ENCODE results near the gene CCDC3.

Gene CCDC3

GRCh38 chr10:12980102-12980661 lies 21.3 kb downstream of the CCDC3 start:
- DNase-seq, result no peak
- ATAC-seq, result no peak
- H3K9me3 Mint-ChIP-seq, result peaks cover 7 to 8% of the 10 kb centered on the region in 2 donors
- H3K27ac Mint-ChIP-seq, result peak overlapping the region in 1 of 2 donors; percentile 42
- no peak overlapping the region for H3K4me3 Mint-ChIP-seq
- peaks cover 37% of the 10 kb centered on the region for H3K27me3 Mint-ChIP-seq
- peaks cover 8% of the 10 kb centered on the region for H3K4me1 Mint-ChIP-seq

DNA sequence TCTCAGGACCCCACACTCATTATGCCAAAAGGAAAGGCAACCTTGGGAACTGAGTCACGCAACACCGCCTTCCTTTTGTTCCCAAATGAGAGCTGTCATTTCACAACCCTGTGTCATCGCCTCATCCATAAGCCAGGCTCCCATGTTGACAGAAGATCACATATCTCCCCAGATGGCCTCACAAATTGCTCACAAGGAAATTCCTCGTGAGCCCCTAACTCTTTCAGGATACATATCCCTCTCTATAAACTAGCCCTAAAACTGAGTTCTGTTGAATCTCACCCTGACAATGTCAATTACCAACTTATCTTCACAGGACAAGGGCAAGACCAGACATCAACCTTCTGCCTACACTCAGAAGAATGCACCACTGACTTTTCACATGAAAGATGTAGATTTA lies 22.6 kb downstream of the CCDC3 start:
- no peaks in the 10 kb centered on the region for H3K9me3 Mint-ChIP-seq
- no peak overlapping the region for H3K4me3 Mint-ChIP-seq
- H3K27me3 Mint-ChIP-seq, result peaks cover 37% of the 10 kb centered on the region
- ATAC-seq (no peak), DNase-seq (no peak)
- peaks cover 7% of the 10 kb centered on the region for H3K4me1 Mint-ChIP-seq
- H3K27ac Mint-ChIP-seq, result no peak overlapping the region

GRCh38 chr10:12975906-12976305 lies 25.6 kb downstream of the CCDC3 start:
- Mint-ChIP-seq H3K9me3 (no peaks in the 10 kb centered on the region), H3K4me1 (no peaks in the 10 kb centered on the region), H3K4me3 (no peak overlapping the region), H3K27ac (no peak overlapping the region), H3K27me3 (peaks cover 37% of the 10 kb centered on the region)
- ATAC-seq (no peak), DNase-seq (no peak)

GRCh38 chr10:12975266-12975665 lies 26.2 kb downstream of the CCDC3 start:
- DNase-seq (no peak), ATAC-seq (no peak)
- Mint-ChIP-seq H3K9me3 (no peaks in the 10 kb centered on the region), H3K27ac (no peak overlapping the region), H3K4me3 (no peak overlapping the region), H3K4me1 (no peaks in the 10 kb centered on the region), H3K27me3 (peaks cover 34% of the 10 kb centered on the region)

DNA sequence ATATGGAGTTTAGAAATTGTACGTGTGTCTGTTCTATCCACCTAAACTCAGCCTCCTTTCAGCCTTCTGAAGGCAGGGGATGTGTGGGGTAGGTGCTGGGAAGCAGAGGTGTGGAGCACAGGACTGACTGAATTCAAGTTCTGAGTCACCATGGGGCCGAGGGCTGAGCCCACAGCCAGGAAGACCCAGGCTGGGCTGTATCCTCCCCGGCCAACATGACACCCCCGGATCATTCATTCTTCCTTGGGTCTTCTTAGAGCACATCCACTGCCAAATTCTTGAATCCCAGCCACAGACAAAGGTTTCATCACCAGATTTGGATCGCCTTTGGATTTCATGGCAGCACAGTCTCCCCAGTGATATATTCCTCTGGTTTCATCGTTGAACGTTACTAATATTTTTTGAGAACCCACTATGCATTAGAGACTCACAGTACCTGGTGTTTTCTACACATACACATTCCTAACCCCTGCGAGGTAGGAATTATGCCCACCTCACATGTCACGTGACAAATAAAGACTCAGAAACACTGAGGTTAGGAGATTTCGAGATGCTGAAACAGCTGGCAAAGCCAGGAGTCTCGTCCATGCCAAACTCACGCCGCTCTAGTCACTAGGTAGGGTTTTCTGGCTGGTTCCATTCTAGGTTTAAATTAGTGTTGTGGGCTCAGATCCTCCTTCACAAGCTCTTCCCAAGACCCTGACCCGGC lies 26.9 kb downstream of the CCDC3 start:
- Mint-ChIP-seq H3K4me1 (peaks cover 6% of the 10 kb centered on the region), H3K9me3 (no peaks in the 10 kb centered on the region), H3K27me3 (peaks cover 35% of the 10 kb centered on the region), H3K4me3 (no peak overlapping the region), H3K27ac (no peak overlapping the region)
- ATAC-seq (no peak), DNase-seq (no peak)

DNA sequence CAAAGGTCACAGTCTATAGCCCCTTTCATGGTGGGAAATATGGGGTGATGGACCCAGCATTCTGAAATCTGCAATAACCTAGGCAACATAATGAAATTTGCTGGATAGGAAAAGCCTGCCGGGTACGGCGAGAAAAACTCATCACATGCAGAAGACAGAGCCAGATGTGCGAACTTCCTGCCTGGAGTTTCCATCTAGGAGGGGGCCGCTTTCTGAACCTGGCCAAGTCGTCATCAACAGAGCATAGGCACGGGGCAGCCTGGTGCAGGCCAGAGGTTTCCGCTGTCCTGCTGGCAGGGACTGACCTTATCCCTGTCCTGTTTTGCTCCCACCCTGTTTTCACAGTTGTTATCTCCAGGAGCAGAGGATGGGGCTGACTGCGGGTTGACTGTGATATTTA lies 27.4 kb downstream of the CCDC3 start:
- peaks cover 0 to 2% of the 10 kb centered on the region in 2 donors for H3K9me3 Mint-ChIP-seq
- no peak overlapping the region for H3K27ac Mint-ChIP-seq
- DNase-seq (no peak), ATAC-seq (no peak)
- peaks cover 31% of the 10 kb centered on the region for H3K27me3 Mint-ChIP-seq
- peaks cover 6% of the 10 kb centered on the region for H3K4me1 Mint-ChIP-seq
- no peak overlapping the region for H3K4me3 Mint-ChIP-seq

- peaks cover 5 to 11% of the 10 kb centered on the region in 2 donors for H3K9me3 Mint-ChIP-seq
- no peak overlapping the region for H3K27ac Mint-ChIP-seq
- peaks cover 6% of the 10 kb centered on the region for H3K4me1 Mint-ChIP-seq
- H3K4me3 Mint-ChIP-seq, result no peak overlapping the region
- ATAC-seq, result no peak
- H3K27me3 Mint-ChIP-seq, result peaks cover 23% of the 10 kb centered on the region
- DNase-seq, result no peak
These were observed 28.3 kb downstream of the CCDC3 start for GRCh38 chr10:12973149-12973718.

- ATAC-seq (no peak), DNase-seq (no peak)
- Mint-ChIP-seq H3K4me1 (peaks cover 6% of the 10 kb centered on the region), H3K4me3 (no peak overlapping the region), H3K9me3 (peaks cover 12 to 22% of the 10 kb centered on the region in 2 donors), H3K27me3 (peaks cover 20% of the 10 kb centered on the region), H3K27ac (no peak overlapping the region)
These were observed 29.4 kb downstream of the CCDC3 start for GRCh38 chr10:12972146-12972545.

GRCh38 chr10:12971001-12971788 lies 30.3 kb downstream of the CCDC3 start:
- DNase-seq (no peak), ATAC-seq (no peak)
- H3K27me3 Mint-ChIP-seq, result peaks cover 10% of the 10 kb centered on the region
- no peak overlapping the region for H3K4me3 Mint-ChIP-seq
- H3K27ac Mint-ChIP-seq, result no peak overlapping the region
- peaks cover 17 to 29% of the 10 kb centered on the region in 2 donors for H3K9me3 Mint-ChIP-seq
- peaks cover 6% of the 10 kb centered on the region for H3K4me1 Mint-ChIP-seq

DNA sequence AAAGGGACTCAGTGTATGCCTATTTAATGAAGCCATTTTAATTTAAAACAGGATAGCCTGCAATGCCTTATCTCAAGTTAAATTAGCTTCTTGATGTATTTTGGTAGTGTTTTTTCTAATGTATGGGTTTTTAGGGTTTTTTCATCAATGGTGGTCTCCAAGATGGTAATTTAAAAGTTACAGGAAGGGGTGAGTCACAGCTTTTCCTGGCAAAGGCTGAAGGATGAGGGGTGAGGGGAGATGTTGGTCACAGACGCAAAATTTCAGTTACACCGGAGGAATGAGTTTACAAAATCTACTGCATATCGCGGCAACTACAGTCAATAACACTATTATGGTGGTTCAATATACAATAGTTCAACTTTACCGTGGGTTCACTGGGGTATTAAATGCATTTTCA lies 31.6 kb downstream of the CCDC3 start:
- ATAC-seq, result no peak
- Mint-ChIP-seq H3K9me3 (peaks cover 17 to 29% of the 10 kb centered on the region in 2 donors), H3K27ac (no peak overlapping the region), H3K27me3 (peaks cover 7% of the 10 kb centered on the region), H3K4me1 (peaks cover 6% of the 10 kb centered on the region), H3K4me3 (no peak overlapping the region)
- DNase-seq, result no peak

DNA sequence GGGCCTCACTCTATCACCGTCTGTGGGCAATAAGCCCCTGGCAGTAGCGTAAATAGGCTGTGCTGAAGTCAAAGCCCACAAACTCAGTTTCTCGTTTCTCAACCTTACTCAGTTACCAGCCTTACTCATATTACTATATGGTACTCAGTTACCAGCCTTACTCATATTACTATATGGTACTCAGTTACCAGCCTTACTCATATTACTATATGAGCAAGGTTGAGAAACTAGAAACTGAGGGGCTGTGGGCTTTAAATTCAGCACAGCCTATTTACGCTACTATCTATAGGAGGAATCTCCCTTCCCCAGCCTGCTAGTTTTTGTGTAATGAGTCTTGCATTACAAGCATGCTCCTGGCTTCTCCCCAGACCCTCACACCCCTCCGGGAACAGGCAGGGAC lies 35.4 kb downstream of the CCDC3 start:
- no peak for DNase-seq
- no peak overlapping the region for H3K4me3 Mint-ChIP-seq
- peaks cover 17 to 29% of the 10 kb centered on the region in 2 donors for H3K9me3 Mint-ChIP-seq
- peaks cover 7% of the 10 kb centered on the region for H3K27me3 Mint-ChIP-seq
- ATAC-seq, result no peak
- no peak overlapping the region for H3K27ac Mint-ChIP-seq
- peaks cover 6% of the 10 kb centered on the region for H3K4me1 Mint-ChIP-seq

GRCh38 chr10:12965571-12965970 lies 35.9 kb downstream of the CCDC3 start:
- no peak overlapping the region for H3K4me3 Mint-ChIP-seq
- peaks cover 17 to 29% of the 10 kb centered on the region in 2 donors for H3K9me3 Mint-ChIP-seq
- H3K4me1 Mint-ChIP-seq, result peaks cover 6% of the 10 kb centered on the region
- no peak for ATAC-seq
- peaks cover 7% of the 10 kb centered on the region for H3K27me3 Mint-ChIP-seq
- DNase-seq, result no peak
- H3K27ac Mint-ChIP-seq, result no peak overlapping the region

- peaks cover 9 to 18% of the 10 kb centered on the region in 2 donors for H3K9me3 Mint-ChIP-seq
- H3K27ac Mint-ChIP-seq, result no peak overlapping the region
- H3K4me1 Mint-ChIP-seq, result no peaks in the 10 kb centered on the region
- ATAC-seq (no peak), DNase-seq (no peak)
- no peak overlapping the region for H3K4me3 Mint-ChIP-seq
- H3K27me3 Mint-ChIP-seq, result no peaks in the 10 kb centered on the region
These were observed 39.0 kb downstream of the CCDC3 start for GRCh38 chr10:12962556-12962955.

- Mint-ChIP-seq H3K4me1 (no peaks in the 10 kb centered on the region), H3K27ac (no peak overlapping the region), H3K9me3 (peaks cover 8% of the 10 kb centered on the region in 2 donors), H3K4me3 (no peak overlapping the region), H3K27me3 (no peaks in the 10 kb centered on the region)
- no peak for ATAC-seq
- DNase-seq, result no peak
These were observed 39.9 kb downstream of the CCDC3 start for GRCh38 chr10:12961416-12962205.

- Mint-ChIP-seq H3K9me3 (peaks cover 6 to 9% of the 10 kb centered on the region in 2 donors), H3K4me3 (no peak overlapping the region)
- no peak for ATAC-seq
These were observed 40.6 kb downstream of the CCDC3 start for GRCh38 chr10:12960941-12961340.

More at GRCh38 chr10:12960941-12961340, 40.6 kb downstream of the CCDC3 start:
- Mint-ChIP-seq H3K27me3 (no peaks in the 10 kb centered on the region), H3K4me1 (no peaks in the 10 kb centered on the region), H3K27ac (no peak overlapping the region)
- no peak for DNase-seq

Measured in stimulated activated naive CD8-positive, alpha-beta T cell treated with anti-CD3 and anti-CD28 coated beads, Interleukin-15, amount 100 ng/mL, for 72 hours (primary cell).